ENCODE results near the gene FBXW8. TPM values are rescaled to one million over a fixed set of nuclear protein-coding genes. Genes with fewer than 3 reads are reported as not detected.

Gene FBXW8
- total and polyA plus RNA-seq, 8 donors = 3.6 to 9.6 (median 8.3) TPM

GRCh38 chr12:117034701-117035151 is 124.0 kb downstream of the FBXW8 start:
- no peak for TF ChIP-seq CTCF (IDR thresholded peaks at IDR 0.05)
- FAIRE-seq = no peak
- H3K27me3 ChIP-seq = no peaks in the 10 kb centered on the region
- no peak overlapping the region for H3K4me3 ChIP-seq
- intact Hi-C loops (cut with DNase I) = no loop called here
- peak in 2 of 6 donors; percentile 58 to 60 for DNase-seq
- peak in 1 of 4 donors; percentile 1 for ATAC-seq
- peaks cover 0 to 3% (median 0%) of the 10 kb centered on the region in 3 donors for H3K36me3 ChIP-seq
- H3K9me3 ChIP-seq = no peaks in the 10 kb centered on the region
- 49% methylated on average over 17 of the region's 17 CpGs for WGBS, 2 donors
- peaks cover 11 to 46% (median 38%) of the 10 kb centered on the region in 3 donors for H3K4me1 ChIP-seq
- H3K27ac ChIP-seq = peak overlapping the region in 3 of 4 donors; percentile 63 to 79 (median 77)

GRCh38 chr12:117035287-117035686 is 124.5 kb downstream of the FBXW8 start:
- Histone ChIP-seq H3K36me3 (peaks cover 0 to 2% (median 0%) of the 10 kb centered on the region in 3 donors), H3K4me3 (no peak overlapping the region), H3K27ac (no peak overlapping the region), H3K27me3 (no peaks in the 10 kb centered on the region), H3K9me3 (no peaks in the 10 kb centered on the region), H3K4me1 (peaks cover 11 to 42% (median 33%) of the 10 kb centered on the region in 3 donors)
- 64 to 71% methylated on average over 7 to 8 of the region's 8 CpGs for WGBS, 2 donors
- intact Hi-C loops (cut with DNase I) = no loop called here
- ATAC-seq (no peak), DNase-seq (peak in 2 of 6 donors; percentile 33 to 65), FAIRE-seq (no peak)
- TF ChIP-seq CTCF (IDR thresholded peaks at IDR 0.05) = no peak

GRCh38 chr12:117036046-117036445 is 125.3 kb downstream of the FBXW8 start:
- intact Hi-C loops (cut with DNase I) = no loop called here
- H3K4me3 ChIP-seq = no peak overlapping the region
- WGBS, 2 donors = 80 to 84% methylated on average over 9 of the region's 9 CpGs
- no peaks in the 10 kb centered on the region for H3K9me3 ChIP-seq
- no peaks in the 10 kb centered on the region for H3K36me3 ChIP-seq
- DNase-seq = peak in 3 of 6 donors; percentile 37 to 75 (median 54)
- no peak overlapping the region for H3K27ac ChIP-seq
- ATAC-seq = no peak
- no peak for TF ChIP-seq CTCF (IDR thresholded peaks at IDR 0.05)
- peaks cover 11 to 34% (median 31%) of the 10 kb centered on the region in 3 donors for H3K4me1 ChIP-seq
- no peaks in the 10 kb centered on the region for H3K27me3 ChIP-seq
- no peak for FAIRE-seq

GRCh38 chr12:117036547-117036946 is 125.8 kb downstream of the FBXW8 start:
- ATAC-seq (no peak), FAIRE-seq (no peak), DNase-seq (peak in 2 of 6 donors; percentile 40 to 46)
- 89 to 91% methylated on average over 13 of the region's 13 CpGs for WGBS, 2 donors
- Histone ChIP-seq H3K9me3 (no peaks in the 10 kb centered on the region), H3K36me3 (no peaks in the 10 kb centered on the region), H3K4me1 (peaks cover 11 to 30% (median 28%) of the 10 kb centered on the region in 3 donors), H3K27ac (no peak overlapping the region), H3K27me3 (no peaks in the 10 kb centered on the region), H3K4me3 (no peak overlapping the region)
- intact Hi-C loops (cut with DNase I) = no loop called here
- no peak for TF ChIP-seq CTCF (IDR thresholded peaks at IDR 0.05)

GRCh38 chr12:117037289-117038022 is 126.7 kb downstream of the FBXW8 start:
- DNase-seq = peak in 2 of 6 donors; percentile 14 to 25
- Histone ChIP-seq H3K27me3 (no peaks in the 10 kb centered on the region), H3K4me1 (peaks cover 11 to 26% (median 19%) of the 10 kb centered on the region in 3 donors), H3K4me3 (no peak overlapping the region), H3K36me3 (no peaks in the 10 kb centered on the region), H3K9me3 (no peaks in the 10 kb centered on the region), H3K27ac (no peak overlapping the region)
- 80 to 83% methylated on average over 22 of the region's 22 CpGs for WGBS, 2 donors
- no peak for ATAC-seq
- intact Hi-C loops (cut with DNase I) = no loop called here
- no peak for TF ChIP-seq CTCF (IDR thresholded peaks at IDR 0.05)
- FAIRE-seq = no peak

Measured in pancreas (tissue), 10 donors.